ENCODE measurements around the gene PIK3R6.
"Not testable (repeated sequence)": the region's sequence is repeated elsewhere in the genome, so short reads cannot be mapped to it uniquely, and the experiment has no call there.

The PIK3R6 gene

GRCh38 chr17:8887834-8888703, 20.6 kb upstream of the PIK3R6 start:
- H3K4me3 ChIP-seq: no peak overlapping the region
- no peak overlapping the region for H3K9ac ChIP-seq
- H3K4me2 ChIP-seq: no peak overlapping the region
- H3K4me1 ChIP-seq: peaks cover 6% of the 10 kb centered on the region; the same call in 1 of the 2 replicates
- no peaks in the 10 kb centered on the region for H4K20me1 ChIP-seq
- H3K27me3 ChIP-seq: no peaks in the 10 kb centered on the region
- TF ChIP-seq Cebpa-rat (IDR thresholded peaks at IDR 0.05): no peak
- no peaks in the 10 kb centered on the region for H3K9me3 ChIP-seq
- H3K27ac ChIP-seq: no peak overlapping the region
- peaks cover 53% of the 10 kb centered on the region for H3K36me3 ChIP-seq

DNA sequence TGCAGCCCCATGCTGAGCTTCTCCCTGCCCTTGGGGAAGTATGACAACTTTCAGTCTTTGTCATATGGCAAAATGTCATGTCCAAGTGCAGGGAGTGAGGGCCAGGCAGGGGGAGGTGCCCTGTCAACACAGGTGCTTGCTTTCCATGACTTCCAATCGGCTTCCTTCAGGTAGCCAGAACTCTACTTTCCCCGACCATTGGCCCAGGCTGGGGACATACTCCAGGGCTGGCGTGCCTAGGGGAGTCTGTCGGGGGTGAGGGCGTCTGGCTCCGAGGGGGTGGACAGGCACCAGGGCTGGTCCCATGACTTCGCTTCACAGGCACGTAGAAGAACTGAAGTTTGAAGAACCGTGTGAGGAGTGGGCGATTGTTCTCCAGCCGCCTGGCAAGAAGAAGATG, 19.8 kb upstream of the PIK3R6 start:
- no peak overlapping the region for H3K27ac ChIP-seq
- no peak for TF ChIP-seq Cebpa-rat (IDR thresholded peaks at IDR 0.05)
- no peaks in the 10 kb centered on the region for H3K9me3 ChIP-seq
- H3K36me3 ChIP-seq: peaks cover 53% of the 10 kb centered on the region
- H4K20me1 ChIP-seq: no peaks in the 10 kb centered on the region
- no peaks in the 10 kb centered on the region for H3K27me3 ChIP-seq
- no peak overlapping the region for H3K9ac ChIP-seq
- H3K4me3 ChIP-seq: no peak overlapping the region
- H3K4me1 ChIP-seq: peaks cover 6% of the 10 kb centered on the region; the same call in 1 of the 2 replicates
- H3K4me2 ChIP-seq: no peak overlapping the region

DNA sequence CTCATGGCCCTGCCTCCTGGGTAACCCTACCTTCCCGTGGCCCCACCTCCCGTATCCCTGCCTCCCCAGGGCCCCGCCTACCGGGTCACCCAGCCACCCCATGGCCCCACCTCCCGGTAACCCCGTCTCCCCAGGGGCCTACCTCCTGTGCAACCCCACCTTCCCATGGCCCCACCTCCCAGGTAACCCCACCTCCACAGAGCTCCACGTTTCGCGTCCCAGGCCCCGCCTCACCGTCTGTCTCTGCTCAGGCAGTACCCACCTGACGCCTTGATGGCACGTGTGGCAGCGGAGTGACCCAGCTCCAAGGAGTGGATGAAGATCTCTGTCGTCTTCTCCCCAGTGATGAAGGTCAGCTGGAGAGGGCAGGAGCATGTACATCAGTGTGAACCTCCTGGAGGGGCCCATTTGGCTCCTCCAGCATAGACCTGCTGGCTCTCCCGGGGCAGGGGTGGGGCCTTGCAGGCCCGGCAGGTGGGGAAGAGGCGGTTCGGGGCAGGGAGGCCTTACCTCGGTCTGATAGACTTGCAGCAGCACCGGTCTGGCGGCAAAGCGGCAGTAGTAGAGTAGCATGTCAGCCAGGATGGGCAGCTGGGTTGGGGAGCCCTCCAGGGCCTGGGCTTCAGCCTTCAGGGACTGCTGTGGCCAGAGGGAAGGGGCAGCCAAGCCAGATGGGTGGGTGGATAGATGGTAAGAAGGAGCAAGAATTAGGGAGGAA, 18.7 kb upstream of the PIK3R6 start:
- Histone ChIP-seq H3K4me2 (no peak overlapping the region), H3K4me3 (no peak overlapping the region), H3K36me3 (peaks cover 57% of the 10 kb centered on the region), H3K4me1 (peaks cover 6% of the 10 kb centered on the region; the same call in 1 of the 2 replicates), H3K9me3 (no peaks in the 10 kb centered on the region), H3K27me3 (no peaks in the 10 kb centered on the region), H3K9ac (no peak overlapping the region), H3K27ac (no peak overlapping the region), H4K20me1 (no peaks in the 10 kb centered on the region)
- no peak for TF ChIP-seq Cebpa-rat (IDR thresholded peaks at IDR 0.05)

DNA sequence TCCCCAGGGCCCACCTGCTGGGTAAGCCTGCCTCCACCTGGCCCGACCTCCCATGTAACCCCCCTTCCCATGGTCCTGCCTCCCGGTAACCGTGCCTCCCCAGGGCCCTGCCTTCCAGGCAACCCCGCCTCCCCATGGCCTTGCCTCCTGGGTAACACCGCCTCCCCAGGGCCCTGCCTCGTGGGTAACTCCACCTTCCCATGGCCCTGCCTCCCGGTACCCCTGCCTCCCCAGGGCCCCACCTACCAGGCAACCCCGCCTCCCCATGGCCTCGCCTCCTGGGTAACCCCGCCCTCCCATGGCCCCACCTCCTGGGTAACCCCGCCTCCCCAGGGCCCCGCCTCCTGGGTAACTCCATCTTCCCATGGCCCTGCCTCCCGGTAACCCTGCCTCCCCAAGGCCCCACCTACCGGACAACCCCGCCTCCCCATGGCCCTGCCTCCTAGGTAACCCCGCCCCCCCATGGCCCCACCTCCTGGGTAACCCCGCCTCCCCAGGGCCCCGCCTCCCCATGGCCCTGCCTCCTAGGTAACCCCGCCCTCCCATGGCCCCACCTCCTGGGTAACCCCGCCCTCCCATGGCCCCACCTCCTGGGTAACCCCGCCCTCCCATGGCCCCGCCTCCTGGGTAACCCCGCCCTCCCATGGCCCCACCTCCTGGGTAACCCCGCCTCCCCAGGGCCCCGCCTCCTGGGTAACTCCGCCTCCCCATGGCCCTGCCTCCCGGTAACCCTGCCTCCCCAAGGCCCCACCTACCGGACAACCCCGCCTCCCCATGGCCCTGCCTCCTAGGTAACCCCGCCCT, 17.9 kb upstream of the PIK3R6 start:
- H3K4me3 ChIP-seq, H3K4me2 ChIP-seq, H3K27ac ChIP-seq: not testable (repeated sequence)

GRCh38 chr17:8884336-8884990, 17.0 kb upstream of the PIK3R6 start:
- Histone ChIP-seq H3K36me3 (peaks cover 59% of the 10 kb centered on the region), H3K9ac (no peak overlapping the region), H4K20me1 (no peaks in the 10 kb centered on the region), H3K9me3 (no peaks in the 10 kb centered on the region), H3K27ac (no peak overlapping the region), H3K27me3 (no peaks in the 10 kb centered on the region), H3K4me3 (no peak overlapping the region), H3K4me1 (peaks cover 6% of the 10 kb centered on the region; the same call in 1 of the 2 replicates), H3K4me2 (no peak overlapping the region; the same call in 1 of the 2 replicates)
- TF ChIP-seq Cebpa-rat (IDR thresholded peaks at IDR 0.05): no peak

More for the DNA sequence above, 17.9 kb upstream of the PIK3R6 start:
- H3K9ac ChIP-seq, H3K27me3 ChIP-seq, H3K9me3 ChIP-seq, H3K4me1 ChIP-seq, H4K20me1 ChIP-seq: not testable (repeated sequence)
- peaks cover 61% of the 10 kb centered on the region for H3K36me3 ChIP-seq

- no peak overlapping the region for H3K9ac ChIP-seq
- no peaks in the 10 kb centered on the region for H3K9me3 ChIP-seq
- TF ChIP-seq Cebpa-rat (IDR thresholded peaks at IDR 0.05): no peak
- no peaks in the 10 kb centered on the region for H4K20me1 ChIP-seq
- H3K4me1 ChIP-seq: peaks cover 6% of the 10 kb centered on the region; the same call in 1 of the 2 replicates
- H3K27me3 ChIP-seq: no peaks in the 10 kb centered on the region
- peaks cover 62% of the 10 kb centered on the region for H3K36me3 ChIP-seq
- H3K4me2 ChIP-seq: no peak overlapping the region
- H3K27ac ChIP-seq: no peak overlapping the region
- H3K4me3 ChIP-seq: no peak overlapping the region
Measured at GRCh38 chr17:8883353-8883752, 15.9 kb upstream of the PIK3R6 start.

- Histone ChIP-seq H3K27me3 (no peaks in the 10 kb centered on the region), H3K9ac (no peak overlapping the region), H3K36me3 (peaks cover 56% of the 10 kb centered on the region), H4K20me1 (no peaks in the 10 kb centered on the region), H3K9me3 (no peaks in the 10 kb centered on the region), H3K4me3 (no peak overlapping the region), H3K27ac (no peak overlapping the region), H3K4me1 (peaks cover 6% of the 10 kb centered on the region; the same call in 1 of the 2 replicates), H3K4me2 (no peak overlapping the region)
- TF ChIP-seq Cebpa-rat (IDR thresholded peaks at IDR 0.05): no peak
Measured at GRCh38 chr17:8881606-8882005, 14.1 kb upstream of the PIK3R6 start.

DNA sequence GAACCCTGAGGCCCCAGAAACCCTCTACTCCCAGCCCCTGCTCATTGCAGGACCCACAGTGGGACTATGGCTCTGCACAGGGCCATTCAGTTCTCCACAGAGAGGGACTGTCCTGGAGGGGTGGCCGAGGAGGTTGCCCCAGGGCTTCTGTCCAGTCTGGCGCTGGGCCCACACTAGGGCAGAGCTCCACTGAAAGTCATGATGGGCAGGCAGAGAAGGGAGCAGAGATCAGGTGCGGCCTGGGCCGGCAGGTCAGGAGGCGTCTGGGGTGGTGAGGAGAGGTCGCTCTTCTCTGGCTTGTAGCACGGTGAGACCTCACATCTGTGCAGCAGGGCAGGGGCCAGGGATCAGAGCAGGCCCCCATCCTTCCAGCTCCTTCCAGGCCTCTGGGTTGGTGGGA, 13.0 kb upstream of the PIK3R6 start:
- Histone ChIP-seq H3K4me3 (no peak overlapping the region), H3K9ac (no peak overlapping the region), H4K20me1 (no peaks in the 10 kb centered on the region), H3K27me3 (no peaks in the 10 kb centered on the region), H3K4me1 (peaks cover 6% of the 10 kb centered on the region; the same call in 1 of the 2 replicates), H3K9me3 (no peaks in the 10 kb centered on the region), H3K4me2 (no peak overlapping the region), H3K27ac (no peak overlapping the region), H3K36me3 (peaks cover 49% of the 10 kb centered on the region)
- no peak for TF ChIP-seq Cebpa-rat (IDR thresholded peaks at IDR 0.05)

GRCh38 chr17:8879410-8879809, 11.9 kb upstream of the PIK3R6 start:
- Histone ChIP-seq H4K20me1 (no peaks in the 10 kb centered on the region), H3K27me3 (no peaks in the 10 kb centered on the region), H3K36me3 (peaks cover 45% of the 10 kb centered on the region), H3K4me2 (no peak overlapping the region), H3K4me1 (peaks cover 2% of the 10 kb centered on the region), H3K4me3 (no peak overlapping the region), H3K9me3 (no peaks in the 10 kb centered on the region), H3K9ac (no peak overlapping the region), H3K27ac (no peak overlapping the region)
- no peak for TF ChIP-seq Cebpa-rat (IDR thresholded peaks at IDR 0.05)
